AG04449 (cell line): ENCODE measurements around the gene BST1.

Source experiments
- CTCF ChIA-PET: fragments of 350-600 bp; formaldehyde crosslinking; extraction: SDS; loops from one replicate; lab custom pipeline; 2021; ENCODE audit warnings: antibody characterized with exemption; lab: Yijun Ruan, JAX
- POLR2A ChIA-PET: fragments of 400-600, 350-600 bp; formaldehyde crosslinking; extraction: SDS; loops from one replicate; lab custom pipeline; 2020; ENCODE audit warnings: antibody characterized with exemption, inconsistent platforms; lab: Yijun Ruan, JAX
- DNase-seq: peaks from one replicate; pipeline ENCODE4 v3.0.0-alpha.2; 2010; ENCODE audit warnings: low read depth, low spot score
- H3K4me3 ChIP-seq: 2 replicates; pipeline ENCODE4 v1.5.1; 2011; ENCODE audit warnings: low read depth, mild to moderate bottlenecking, control low read depth, low read length
- CTCF ChIP-seq: IDR thresholded peaks from one replicate; pipeline ENCODE4 v1.5.1; 2011; ENCODE audit warnings: mild to moderate bottlenecking, moderate library complexity, low read length, control low read depth, inconsistent platforms; ENCODE audit not compliant: insufficient read depth; ENCODE audit errors: missing control alignments

The BST1 gene

GRCh38 chr4:15766821-15767220 lies 64.0 kb downstream of the BST1 start:
- no peak for DNase-seq
- POLR2A ChIA-PET = no interaction called here
- no peak overlapping the region for H3K4me3 ChIP-seq
- CTCF ChIA-PET = interaction anchor here (0.8 to 1.3 kb wide), 2 partner anchors 39 kb away, joined by 3 read pairs; no protein-coding TSS in a partner anchor
- no peak for TF ChIP-seq CTCF

DNA sequence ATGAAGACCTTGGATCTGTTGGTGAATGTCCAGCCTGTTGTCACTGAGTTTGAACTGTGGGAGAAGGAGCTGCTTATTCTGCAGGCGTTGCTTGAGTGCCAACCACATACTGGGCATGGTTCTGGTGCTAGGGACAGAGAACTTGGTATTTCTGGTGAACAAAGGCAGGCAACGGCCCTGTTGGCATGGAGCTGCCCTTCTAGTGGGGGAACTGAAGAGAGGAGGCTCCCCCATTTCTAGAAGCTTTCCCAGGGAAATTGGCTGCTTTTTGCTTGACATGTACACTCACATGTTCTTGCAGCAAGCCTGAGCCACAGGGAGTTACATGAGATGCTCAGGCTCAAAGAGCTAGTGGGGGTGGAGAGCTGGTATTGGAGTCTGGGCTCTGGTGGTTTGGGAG lies 66.3 kb downstream of the BST1 start:
- no peak overlapping the region for H3K4me3 ChIP-seq
- DNase-seq = no peak
- no peak for TF ChIP-seq CTCF
- POLR2A ChIA-PET = no interaction called here
- CTCF ChIA-PET = interaction anchor here (2.7 kb wide), 1 partner anchor 11 kb away, joined by 8 read pairs; no protein-coding TSS in a partner anchor

GRCh38 chr4:15771216-15772058 lies 68.6 kb downstream of the BST1 start:
- no peak overlapping the region for H3K4me3 ChIP-seq
- no peak for DNase-seq
- ChIA-PET POLR2A (no interaction called here), CTCF (interaction anchor here (2.0 to 2.7 kb wide), 2 partner anchors 8 to 34 kb away, joined by 6 to 8 read pairs; no protein-coding TSS in a partner anchor)
- no peak for TF ChIP-seq CTCF

DNA sequence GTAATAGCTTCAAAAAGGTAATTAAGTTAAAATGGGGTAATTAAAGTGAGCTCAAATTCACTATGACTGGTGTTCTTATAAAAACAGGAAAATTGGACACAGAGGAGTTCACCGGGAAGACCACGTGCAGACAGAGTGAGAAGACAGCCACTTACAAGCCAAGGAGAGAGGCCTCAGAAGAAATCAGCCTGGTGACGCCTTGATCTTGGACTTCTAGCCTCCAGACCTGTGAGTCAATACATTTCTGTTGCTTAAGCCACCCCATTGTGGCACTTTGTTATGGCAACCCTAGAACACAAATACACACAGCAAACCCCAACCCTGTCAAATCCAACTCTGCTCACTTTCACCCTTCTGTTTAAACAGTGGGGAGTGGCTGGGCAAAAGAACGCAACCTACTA lies 71.2 kb downstream of the BST1 start:
- no peak for TF ChIP-seq CTCF
- no peak overlapping the region for H3K4me3 ChIP-seq
- no peak for DNase-seq
- POLR2A ChIA-PET = no interaction called here
- CTCF ChIA-PET = interaction anchor here (1.0 kb wide), 1 partner anchor 32 kb away, joined by 3 read pairs; no protein-coding TSS in a partner anchor

- no peak overlapping the region for H3K4me3 ChIP-seq
- ChIA-PET POLR2A (no interaction called here), CTCF (interaction anchor here (2.2 kb wide), 1 partner anchor 29 kb away, joined by 7 read pairs; no protein-coding TSS in a partner anchor)
- no peak for TF ChIP-seq CTCF
- no peak for DNase-seq
Measured at GRCh38 chr4:15776871-15777648, 74.2 kb downstream of the BST1 start.
